ENCODE measurements around the gene DCTN3.

DNA sequence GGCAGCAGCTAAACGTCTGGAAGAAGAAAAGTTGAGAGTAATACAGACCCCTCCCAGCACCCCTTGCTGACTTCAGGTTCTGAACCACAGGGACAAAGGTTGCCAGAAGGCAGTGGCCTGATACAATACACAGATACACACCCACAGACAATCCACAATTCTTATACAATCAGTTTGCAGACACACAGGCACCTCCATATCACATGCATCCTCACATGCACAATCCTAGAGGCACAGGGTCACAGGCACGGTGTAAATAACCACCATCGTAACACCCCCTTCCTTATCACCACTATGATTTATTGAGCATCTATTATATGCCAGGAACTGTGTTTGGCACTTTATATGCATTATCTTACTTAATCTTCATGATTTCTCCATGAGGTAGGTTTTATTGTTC lies 39.0 kb downstream of the DCTN3 start:
- TF ChIP-seq, protein P1, sequence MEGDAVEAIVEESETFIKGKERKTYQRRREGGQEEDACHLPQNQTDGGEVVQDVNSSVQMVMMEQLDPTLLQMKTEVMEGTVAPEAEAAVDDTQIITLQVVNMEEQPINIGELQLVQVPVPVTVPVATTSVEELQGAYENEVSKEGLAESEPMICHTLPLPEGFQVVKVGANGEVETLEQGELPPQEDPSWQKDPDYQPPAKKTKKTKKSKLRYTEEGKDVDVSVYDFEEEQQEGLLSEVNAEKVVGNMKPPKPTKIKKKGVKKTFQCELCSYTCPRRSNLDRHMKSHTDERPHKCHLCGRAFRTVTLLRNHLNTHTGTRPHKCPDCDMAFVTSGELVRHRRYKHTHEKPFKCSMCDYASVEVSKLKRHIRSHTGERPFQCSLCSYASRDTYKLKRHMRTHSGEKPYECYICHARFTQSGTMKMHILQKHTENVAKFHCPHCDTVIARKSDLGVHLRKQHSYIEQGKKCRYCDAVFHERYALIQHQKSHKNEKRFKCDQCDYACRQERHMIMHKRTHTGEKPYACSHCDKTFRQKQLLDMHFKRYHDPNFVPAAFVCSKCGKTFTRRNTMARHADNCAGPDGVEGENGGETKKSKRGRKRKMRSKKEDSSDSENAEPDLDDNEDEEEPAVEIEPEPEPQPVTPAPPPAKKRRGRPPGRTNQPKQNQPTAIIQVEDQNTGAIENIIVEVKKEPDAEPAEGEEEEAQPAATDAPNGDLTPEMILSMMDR (conservative IDR thresholded peaks at IDR 0.05 in 1 of 2, IDR thresholded peaks at IDR 0.05 in 1 of 2; ENCODE audit: low read depth in 1 of 2, low read length in 2 of 2): no peak
- no peak for TF ChIP-seq EZH2 (IDR thresholded peaks at IDR 0.05; ENCODE audit: low read length, missing control alignments)

Data from fibroblast of lung (primary cell).